C4-2B (cell line): ENCODE measurements around the gene NOTCH3.

Experiments used
- CTCF ChIP-seq: fragments of 450-650 bp; conservative IDR thresholded peaks from 2 replicates; pipeline ENCODE4 v1.5.1; 2017; ENCODE audit warnings: mild to moderate bottlenecking
- ZFX ChIP-seq: fragments of 450-650 bp; IDR thresholded peaks from 2 replicates; pipeline ENCODE4 v1.6.1; 2017

- TF ChIP-seq CTCF (no peak), ZFX (no peak)
Observed at GRCh38 chr19:15220833-15221232, 20.0 kb upstream of the NOTCH3 start.
